Breast epithelium (tissue), 3 donors: ENCODE results near the gene MAFG.

Experiments
- CTCF ChIP-seq, 3 donors: fragments of 450-650 bp; IDR thresholded peaks; one replicate each; pipeline ENCODE4 v1.5.1; 2016 to 2017; ENCODE audit warnings: antibody characterized with exemption in 3 of 3, mild to moderate bottlenecking in 3 of 3, moderate library complexity in 3 of 3
- POLR2A ChIP-seq: fragments of 450-650 bp; IDR thresholded peaks from one replicate; pipeline ENCODE4 v1.6.1; 2016; ENCODE audit warnings: antibody characterized with exemption, mild to moderate bottlenecking, moderate library complexity

GRCh38 chr17:81885454-81885853, 42.1 kb downstream of the MAFG start:
- no peak for TF ChIP-seq CTCF (IDR thresholded peaks at IDR 0.05)
- no peak for TF ChIP-seq POLR2A
